HG02759 (cell line): ENCODE results near the gene RNPEP.
A peak's percentile ranks its signal among the peaks of the same experiment; 100 is the strongest.
"Not testable (repeated sequence)": the region's sequence is repeated elsewhere in the genome, so short reads cannot be mapped to it uniquely, and the experiment has no call there.

Source experiments
- ATAC-seq: cut with Tn5 transposase; IDR thresholded peaks from one replicate; pipeline ENCODE4 v1.9.1; 2021; ENCODE audit warnings: mild to moderate bottlenecking, moderate library complexity; ENCODE audit not compliant: unreplicated experiment

Gene RNPEP

DNA sequence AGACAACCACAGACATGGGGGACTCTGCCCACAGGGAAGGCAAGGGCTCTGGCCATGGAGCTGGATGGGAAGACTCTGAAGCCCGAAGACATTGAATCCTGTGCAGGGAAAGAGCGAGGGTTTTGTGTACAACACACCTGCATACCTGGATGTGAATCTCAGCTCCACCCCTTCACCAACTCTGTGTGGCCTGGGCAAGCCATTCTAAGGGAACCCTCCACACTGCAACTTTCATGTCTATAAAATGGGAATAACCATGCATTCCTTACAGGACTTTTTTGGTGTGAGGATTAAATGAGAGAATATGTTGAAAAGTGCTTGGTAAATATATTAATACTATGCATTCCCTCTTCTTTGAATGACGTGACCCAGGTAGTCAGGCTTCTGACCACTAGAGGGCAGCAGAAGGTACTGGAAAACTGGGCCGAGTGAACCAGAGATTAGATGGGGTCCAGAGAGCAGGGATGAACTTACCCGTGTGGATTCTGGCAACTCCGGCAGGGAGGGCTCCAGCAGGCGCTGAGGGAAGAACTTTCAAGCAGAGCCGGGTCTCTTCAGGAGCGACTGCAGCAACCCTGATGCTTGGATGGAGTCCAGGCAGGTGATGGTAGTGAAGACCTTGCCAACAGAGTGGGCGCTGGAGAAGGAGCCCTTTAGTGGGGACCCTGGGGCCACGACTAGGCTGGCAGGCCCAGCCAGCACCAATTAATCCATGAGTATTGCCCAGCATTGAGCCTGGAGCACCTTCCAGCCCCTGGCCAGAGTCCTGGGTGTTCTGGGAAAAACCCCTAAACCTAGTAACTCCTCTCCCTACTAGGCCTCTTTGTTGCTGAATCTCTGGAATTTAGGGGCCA is 27.1 kb downstream of the RNPEP start:
- ATAC-seq = peak; percentile 45

DNA sequence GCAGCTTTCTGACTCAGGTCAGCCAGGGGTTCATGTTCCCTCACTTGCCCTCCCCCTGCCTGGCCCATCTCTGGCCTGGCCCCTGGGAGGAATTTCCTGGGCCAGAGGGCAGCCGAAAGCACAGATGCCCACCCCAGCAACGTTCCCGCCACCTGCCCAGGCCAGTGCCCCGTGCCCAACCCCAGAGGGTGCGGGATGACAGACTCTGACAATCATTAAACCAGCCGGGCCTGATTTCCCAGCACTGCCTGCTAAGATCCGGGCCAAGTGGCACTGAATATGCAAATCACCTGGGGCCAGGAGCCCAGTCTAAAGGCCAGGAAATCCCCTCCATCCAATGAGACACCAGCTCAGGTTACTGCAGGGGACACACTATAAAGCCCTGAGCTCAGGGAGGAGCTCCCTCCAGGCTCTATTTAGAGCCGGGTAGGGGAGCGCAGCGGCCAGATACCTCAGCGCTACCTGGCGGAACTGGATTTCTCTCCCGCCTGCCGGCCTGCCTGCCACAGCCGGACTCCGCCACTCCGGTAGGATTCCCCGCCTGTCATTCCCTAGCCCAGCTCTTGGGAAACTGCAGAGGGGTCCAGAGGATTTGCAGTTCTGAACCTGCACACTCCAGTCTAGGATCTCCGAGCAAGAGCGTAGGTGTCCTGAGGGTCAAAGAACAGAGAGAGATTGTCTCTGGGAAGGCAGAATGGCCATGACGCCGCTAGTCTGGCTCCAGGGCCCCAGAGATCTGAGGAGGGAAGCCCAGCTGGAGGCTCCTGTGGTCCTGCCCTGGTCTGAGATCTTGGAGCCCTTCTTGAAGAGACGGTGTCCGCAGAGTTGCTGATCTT is 27.9 kb downstream of the RNPEP start, which contains the start of gene ELF3:
TSS of gene ELF3 (plus strand) at position 408 of the 836 bp plus-strand sequence. CDS start 550 bp downstream, outside the sequence.
- peak; percentile 87 for ATAC-seq

DNA sequence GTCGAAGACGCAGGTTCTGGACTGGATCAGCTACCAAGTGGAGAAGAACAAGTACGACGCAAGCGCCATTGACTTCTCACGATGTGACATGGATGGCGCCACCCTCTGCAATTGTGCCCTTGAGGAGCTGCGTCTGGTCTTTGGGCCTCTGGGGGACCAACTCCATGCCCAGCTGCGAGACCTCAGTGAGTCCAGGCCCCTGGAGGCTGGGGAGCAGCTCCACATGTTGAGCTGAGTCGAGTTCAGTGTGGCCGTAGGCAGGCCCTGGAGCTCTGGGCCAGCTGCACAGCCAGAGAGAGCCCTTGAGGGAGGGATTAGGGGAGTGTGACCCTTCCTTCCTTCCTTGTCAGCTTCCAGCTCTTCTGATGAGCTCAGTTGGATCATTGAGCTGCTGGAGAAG is 29.5 kb downstream of the RNPEP start:
- no peak for ATAC-seq

DNA sequence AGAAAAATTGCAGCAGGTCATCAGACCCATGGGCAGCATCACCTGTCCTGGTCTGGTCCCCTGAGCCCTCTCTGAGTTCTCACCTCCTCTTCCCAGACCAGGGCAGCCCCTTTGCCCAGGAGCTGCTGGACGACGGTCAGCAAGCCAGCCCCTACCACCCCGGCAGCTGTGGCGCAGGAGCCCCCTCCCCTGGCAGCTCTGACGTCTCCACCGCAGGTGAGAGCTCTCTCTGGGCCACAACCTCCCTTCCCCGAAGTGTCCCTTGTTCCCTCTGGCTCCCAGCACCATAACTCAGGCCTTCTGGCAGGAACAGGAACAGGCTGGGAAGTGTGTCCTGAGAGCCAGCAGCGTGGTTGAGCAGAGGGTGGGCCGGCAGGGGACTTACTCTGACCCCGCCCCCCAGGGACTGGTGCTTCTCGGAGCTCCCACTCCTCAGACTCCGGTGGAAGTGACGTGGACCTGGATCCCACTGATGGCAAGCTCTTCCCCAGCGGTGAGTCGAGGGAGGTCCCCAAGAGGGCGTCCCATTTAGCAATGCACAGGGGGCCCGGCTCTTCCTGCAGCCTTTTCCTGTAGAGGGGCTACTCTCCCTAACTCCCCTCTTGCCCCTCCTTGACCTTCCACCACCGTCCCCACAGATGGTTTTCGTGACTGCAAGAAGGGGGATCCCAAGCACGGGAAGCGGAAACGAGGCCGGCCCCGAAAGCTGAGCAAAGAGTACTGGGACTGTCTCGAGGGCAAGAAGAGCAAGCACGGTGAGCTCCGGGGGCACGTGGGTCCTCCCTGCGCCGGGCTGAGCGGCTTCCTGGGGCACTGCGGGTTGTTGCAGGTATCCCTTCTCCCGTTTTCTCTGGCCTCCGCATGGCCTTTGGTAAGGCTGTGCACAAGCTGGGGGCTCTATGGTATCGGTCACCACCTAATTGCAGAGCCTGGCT is 30.4 kb downstream of the RNPEP start:
- no peak for ATAC-seq

DNA sequence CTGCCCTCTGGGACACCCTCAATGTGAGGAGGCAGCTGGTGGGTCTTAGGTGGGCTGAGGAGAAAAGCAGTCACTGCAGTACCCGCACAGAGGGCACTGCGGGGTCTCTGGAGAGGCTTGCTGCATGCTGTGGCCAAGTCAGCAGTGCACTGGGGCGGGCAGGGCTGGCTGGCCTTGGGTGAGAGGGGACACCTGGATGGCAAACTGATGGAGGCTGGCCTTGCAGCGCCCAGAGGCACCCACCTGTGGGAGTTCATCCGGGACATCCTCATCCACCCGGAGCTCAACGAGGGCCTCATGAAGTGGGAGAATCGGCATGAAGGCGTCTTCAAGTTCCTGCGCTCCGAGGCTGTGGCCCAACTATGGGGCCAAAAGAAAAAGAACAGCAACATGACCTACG is 31.2 kb downstream of the RNPEP start:
- ATAC-seq = no peak

DNA sequence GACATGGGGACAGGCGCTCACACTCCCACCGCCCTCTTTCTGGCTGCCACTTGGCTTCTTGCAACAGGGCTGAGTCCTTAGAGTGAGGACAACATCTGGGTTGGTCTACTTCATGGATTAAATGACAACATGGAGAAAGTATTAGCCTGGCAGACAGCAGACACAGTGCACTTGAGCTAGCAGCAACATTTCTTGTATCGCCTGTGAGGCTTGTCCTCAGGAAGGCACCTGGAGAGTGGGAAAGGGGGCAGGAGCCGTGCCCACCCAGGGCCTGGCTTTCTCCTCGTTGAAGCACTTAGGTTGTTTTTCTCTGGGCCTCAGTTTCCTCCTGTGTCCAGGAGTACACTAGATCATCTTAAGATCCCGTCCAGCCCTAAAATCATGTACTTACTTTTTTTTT is 31.6 kb downstream of the RNPEP start:
- ATAC-seq = no peak

DNA sequence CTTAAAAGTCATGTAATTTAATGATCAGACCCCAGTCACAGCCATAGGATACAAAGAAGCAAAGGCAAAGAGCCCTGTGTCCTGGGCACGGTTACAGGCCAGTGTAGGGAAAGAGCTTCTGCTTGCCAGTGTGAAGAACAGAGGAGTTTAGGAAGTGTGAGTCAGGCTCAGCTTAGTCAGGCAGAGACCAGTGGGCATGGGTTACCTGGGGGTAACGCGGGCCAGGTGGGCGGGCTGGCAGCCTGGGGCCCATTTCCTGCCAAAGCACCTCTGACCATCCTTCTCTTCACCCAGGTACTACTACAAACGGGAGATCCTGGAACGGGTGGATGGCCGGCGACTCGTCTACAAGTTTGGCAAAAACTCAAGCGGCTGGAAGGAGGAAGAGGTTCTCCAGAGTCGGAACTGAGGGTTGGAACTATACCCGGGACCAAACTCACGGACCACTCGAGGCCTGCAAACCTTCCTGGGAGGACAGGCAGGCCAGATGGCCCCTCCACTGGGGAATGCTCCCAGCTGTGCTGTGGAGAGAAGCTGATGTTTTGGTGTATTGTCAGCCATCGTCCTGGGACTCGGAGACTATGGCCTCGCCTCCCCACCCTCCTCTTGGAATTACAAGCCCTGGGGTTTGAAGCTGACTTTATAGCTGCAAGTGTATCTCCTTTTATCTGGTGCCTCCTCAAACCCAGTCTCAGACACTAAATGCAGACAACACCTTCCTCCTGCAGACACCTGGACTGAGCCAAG is 32.6 kb downstream of the RNPEP start:
- ATAC-seq = no peak

DNA sequence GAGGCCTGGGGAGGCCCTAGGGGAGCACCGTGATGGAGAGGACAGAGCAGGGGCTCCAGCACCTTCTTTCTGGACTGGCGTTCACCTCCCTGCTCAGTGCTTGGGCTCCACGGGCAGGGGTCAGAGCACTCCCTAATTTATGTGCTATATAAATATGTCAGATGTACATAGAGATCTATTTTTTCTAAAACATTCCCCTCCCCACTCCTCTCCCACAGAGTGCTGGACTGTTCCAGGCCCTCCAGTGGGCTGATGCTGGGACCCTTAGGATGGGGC is 33.2 kb downstream of the RNPEP start:
- ATAC-seq = no peak

DNA sequence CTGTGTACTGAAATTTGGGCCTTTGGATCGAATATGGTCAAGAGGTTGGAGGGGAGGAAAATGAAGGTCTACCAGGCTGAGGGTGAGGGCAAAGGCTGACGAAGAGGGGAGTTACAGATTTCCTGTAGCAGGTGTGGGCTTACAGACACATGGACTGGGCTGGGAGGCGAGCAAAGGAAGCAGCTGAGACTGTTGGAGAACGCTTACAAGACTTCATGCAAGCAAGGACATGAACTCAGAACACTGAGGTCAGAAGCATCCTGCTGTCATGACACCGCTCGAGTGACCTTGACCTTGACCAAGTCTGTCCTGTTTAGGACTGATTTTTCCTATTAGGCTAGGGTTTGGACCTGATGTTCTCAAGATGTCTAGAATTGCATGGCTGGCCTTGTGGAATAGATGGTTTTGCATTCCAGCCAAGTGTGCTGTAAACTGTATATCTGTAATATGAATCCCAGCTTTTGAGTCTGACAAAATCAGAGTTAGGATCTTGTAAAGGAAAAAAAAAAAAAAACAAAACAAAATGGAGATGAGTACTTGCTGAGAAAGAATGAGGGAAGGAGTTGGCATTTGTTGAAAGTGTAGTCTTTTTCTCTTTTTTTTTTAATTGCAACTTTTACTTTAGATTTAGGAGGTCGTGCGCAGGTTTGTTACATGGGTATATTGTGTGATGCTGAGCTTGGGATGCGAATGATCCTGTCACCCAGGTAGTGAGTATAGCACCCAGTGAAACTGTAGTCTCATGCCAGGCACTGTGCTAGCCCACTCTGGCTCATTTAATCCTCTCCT is 33.8 kb downstream of the RNPEP start:
- ATAC-seq = no peak

DNA sequence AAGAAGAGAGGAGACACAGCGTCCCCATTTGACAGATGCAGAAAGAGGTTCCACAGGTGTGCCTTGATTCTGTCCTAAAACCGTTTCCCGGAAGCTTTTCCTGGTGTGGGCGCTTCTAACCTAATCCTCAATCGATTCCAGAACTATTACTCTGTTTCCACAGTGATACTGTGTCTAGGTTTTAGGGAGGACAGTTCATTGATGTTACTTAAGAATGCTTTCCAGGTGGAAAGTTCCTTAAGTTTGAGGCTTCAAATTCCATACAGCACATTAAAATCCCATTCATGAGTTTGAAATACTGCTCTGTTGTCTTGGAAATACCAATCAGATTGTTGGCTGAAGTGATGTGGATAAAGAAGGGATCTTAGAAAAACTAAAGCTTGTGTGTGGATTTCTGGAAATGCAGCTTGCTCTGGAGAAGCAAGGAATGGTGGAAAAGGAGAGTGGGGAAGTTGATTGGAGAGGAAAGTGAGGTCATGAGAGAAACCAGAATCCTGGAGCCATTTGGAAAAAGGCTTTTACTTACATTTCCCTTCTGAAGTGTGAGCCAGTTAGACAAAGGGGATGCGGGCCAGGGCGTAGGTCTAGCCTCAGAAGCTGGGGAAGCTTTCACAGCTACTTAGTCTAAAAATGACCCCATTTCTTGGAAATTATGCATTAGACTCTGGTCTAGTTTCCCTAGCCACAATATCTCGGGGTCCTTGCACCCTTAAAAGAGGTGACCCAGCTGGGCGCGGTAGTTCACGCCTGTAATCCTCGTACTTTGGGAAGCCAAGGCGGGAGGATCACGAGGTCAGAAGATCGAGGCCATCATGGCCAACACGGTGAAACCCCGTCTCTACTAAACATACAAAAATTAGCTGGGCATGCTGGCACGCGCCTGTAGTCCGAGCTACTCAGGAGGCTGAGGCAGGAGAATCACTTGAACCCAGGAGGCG is 34.6 kb downstream of the RNPEP start:
- ATAC-seq = no peak

DNA sequence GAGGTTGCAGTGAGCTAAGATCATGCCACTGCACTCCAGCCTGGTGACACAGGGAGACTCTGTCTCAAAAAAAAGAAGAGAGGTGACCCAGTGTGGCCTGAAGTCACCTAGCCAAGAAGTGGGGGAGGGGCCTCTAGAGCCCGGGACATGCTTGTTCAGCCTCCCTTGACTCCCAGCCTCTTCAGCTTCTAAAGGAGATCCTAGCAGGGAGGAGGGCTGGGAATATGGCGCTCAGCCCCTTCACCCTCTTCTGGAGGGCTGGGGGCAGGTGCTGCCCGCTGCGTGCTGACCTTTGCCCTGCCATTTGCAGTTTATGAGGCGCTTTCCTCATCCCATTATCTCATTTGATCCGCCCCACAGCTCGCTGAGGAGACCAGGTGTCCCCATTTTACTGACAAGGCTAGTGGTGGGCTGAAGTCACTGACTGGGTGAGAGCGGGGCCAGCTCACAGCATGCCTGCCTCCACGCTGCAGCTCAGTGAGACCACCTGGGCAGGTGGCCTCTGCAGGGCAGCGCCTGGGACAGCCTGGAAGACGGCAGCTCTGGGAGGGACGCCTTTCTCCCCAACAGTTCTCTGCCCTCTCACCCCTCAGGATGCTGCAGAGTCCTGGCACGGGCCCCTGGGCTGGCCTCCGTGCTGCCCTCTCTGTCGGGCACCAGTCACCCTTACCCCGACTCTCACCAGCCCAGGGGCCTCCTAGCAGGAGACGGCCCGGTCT is 35.5 kb downstream of the RNPEP start:
- ATAC-seq = no peak

DNA sequence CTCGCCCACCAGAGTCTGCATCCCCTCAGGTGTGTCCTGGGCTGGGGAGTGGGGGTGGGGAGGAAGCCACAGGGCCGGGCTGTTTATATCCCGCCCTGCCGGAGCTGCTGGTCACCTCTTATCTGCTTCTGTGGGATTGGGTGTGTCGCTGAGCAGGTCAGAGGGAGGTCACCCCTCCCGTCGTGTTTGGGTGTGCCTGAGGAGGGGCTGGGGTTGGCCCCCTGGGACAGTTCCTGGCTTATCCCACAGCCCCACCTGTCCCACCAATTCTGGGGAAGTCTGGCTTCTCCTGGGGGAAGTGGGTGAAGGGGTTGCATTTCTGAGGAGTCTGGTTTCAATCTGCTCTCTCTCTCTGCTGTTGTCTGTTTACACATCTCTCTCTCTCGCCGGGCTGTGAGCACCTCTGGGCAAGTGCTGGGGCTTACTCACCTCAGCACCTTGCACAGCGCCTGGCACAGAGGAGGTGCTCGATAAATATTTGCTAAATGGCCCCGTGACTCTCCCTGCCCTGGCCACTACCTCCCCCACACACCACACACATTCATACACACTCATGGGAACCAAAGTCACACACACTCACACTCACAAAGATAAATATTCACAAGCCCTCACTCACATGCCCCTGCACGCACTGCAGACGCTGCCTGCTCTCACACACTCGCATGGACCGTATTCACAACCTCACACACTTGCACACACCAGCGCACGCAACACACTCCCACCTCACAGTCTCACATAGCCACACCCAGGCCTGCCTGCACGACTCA is 36.2 kb downstream of the RNPEP start:
- ATAC-seq = no peak

DNA sequence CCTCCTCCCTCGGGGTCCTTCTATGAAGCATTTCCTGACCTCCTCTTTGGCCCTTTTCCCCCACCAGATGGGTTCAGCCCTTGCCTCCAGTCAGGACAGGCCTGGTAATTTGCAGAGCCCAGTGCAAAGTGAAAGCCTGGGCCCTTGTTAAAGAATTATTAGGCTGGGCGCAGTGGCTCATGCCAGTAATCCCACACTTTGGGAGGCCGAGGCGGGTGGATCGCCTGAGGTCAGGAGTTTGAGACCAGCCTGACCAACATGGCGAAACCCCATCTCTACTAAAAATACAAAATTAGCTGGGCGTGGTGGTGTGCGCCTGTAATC is 36.7 kb downstream of the RNPEP start:
- not testable (repeated sequence) for ATAC-seq

DNA sequence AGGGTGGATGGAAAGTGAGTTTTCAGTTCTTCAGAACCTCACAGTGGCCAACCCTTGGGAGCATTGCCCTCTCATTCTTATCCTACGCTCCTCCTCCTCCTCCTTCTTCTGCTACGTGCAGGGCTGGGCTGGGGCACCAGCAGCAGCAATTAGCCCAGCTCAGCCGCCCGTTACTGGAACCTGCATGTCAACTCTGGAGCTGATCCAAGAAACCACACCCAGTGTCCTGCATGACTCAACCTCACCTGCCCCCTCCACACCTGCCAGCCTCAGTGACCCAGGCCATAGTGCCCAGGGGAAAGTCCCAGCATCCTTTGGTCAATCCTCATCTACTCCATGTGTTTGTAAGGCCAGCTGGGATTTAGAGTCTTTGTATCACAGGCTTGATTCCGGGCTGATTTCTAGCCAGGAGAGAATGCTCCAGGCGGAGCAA is 40.6 kb downstream of the RNPEP start:
- ATAC-seq = no peak

DNA sequence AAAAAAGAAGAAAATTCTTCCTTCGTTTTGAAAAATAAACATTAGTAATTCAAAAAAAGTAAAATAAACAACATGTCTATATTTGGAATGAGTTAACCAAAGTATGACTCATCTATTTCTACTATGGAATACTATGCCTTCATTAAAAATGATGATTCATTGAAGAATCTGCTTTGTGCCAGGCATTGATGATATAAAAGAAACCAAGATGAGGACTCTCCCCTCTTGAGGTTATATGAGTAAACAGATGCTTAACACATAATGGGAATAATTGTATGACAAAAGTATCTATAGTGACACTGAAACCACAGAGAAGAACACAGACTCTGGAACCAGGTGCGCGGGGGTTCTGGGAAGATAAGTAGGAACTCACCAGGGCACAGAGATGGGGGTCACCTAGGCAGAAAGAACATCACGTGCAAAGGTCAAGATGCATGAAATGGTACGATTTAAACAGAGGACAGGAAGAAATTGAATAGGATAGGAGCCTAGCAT is 46.8 kb downstream of the RNPEP start:
- ATAC-seq = no peak

DNA sequence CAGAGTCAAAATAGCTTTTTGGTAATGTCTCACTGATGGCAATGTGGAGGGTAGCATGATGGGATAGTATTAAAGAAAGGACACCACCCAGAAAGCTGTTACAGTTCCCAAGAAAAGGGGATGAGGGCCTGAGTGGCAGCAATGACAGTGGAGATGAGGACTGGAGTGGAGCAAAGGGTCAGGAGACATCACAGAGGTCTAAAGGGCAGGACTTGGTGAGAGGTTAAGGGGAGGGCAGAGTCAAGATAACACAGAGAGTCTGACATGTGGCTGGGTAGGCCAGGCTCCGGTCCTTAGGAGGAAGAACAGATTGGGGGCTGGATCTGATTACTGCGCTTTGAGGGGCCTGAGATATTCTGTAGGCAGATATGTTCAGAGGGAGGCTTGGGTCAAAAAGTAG is 47.3 kb downstream of the RNPEP start:
- no peak for ATAC-seq

DNA sequence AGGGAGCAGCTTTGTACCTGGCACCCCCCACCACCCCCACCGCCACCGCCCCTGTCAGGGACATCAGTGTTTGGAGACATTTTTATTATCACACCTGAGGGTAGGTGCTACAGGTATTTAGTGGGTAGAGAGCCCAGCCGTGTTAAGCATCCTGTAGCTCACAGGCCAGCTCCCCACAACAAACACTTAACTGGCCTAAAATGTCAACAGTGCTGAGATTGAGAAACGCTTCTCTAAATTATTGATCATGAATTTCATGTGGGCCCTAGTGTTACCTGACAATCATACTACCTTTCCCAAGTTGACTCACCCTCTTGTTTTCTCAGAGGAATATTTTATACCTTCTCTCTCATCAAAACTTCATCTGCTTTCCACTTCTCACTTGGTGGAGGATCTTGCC is 49.3 kb downstream of the RNPEP start:
- no peak for ATAC-seq
